WTC11 (cell line): Measurements from ENCODE around the gene TTC6. TPM values are rescaled to one million over a fixed set of nuclear protein-coding genes. Genes with fewer than 3 reads are reported as not detected.

ENCODE experiments used
- ATAC-seq: fragments of 200-7000 bp; cut with Tn5 transposase; 2 replicates; pipeline ENCODE4 v1.10.0; 2021; ENCODE audit warnings: mild to moderate bottlenecking, moderate library complexity
- CTCF ChIA-PET: fragments of 300-600 bp; sonication (Branson Sonifier 250); formaldehyde crosslinking; loops from one replicate; lab custom pipeline; 2021; ENCODE audit warnings: antibody characterized with exemption; lab: Charles Lee
- POLR2A ChIA-PET: fragments of 350-600 bp; sonication (Branson Sonifier 250); formaldehyde crosslinking; loops from one replicate; lab custom pipeline; 2021; ENCODE audit warnings: antibody characterized with exemption; lab: Charles Lee
- DNase-seq: peaks from one replicate; pipeline ENCODE4 v3.0.0; 2021; ENCODE audit warnings: low spot score
- H3K27ac Mint-ChIP-seq: 2 replicates; pipeline ENCODE4 v1.8.0; 2021; ENCODE audit warnings: mixed read lengths
- H3K27me3 Mint-ChIP-seq: 2 replicates; pipeline ENCODE4 v1.8.0; 2021; ENCODE audit warnings: low read depth, mild to moderate bottlenecking, moderate library complexity, mixed read lengths
- H3K36me3 Mint-ChIP-seq: 2 replicates; pipeline ENCODE4 v1.8.0; 2021; ENCODE audit warnings: mixed read lengths
- H3K4me1 Mint-ChIP-seq: 2 replicates; pipeline ENCODE4 v1.8.0; 2022; ENCODE audit warnings: mixed read lengths
- H3K4me3 Mint-ChIP-seq: 2 replicates; pipeline ENCODE4 v1.8.0; 2021; ENCODE audit warnings: mild to moderate bottlenecking, moderate library complexity, mixed read lengths
- H3K9me3 Mint-ChIP-seq: 2 replicates; pipeline ENCODE4 v1.8.0; 2021; ENCODE audit warnings: mixed read lengths
- CBFB ChIP-seq: sonication (generic); formaldehyde crosslinking; IDR thresholded peaks from 2 replicates; pipeline ENCODE4 v1.8.1; 2022; ENCODE audit warnings: mild to moderate bottlenecking, low read depth, missing genetic modification reagents
- CREM ChIP-seq: sonication (generic); formaldehyde crosslinking; IDR thresholded peaks from 2 replicates; pipeline ENCODE4 v1.8.1; 2022; ENCODE audit warnings: mild to moderate bottlenecking, missing genetic modification reagents, moderate library complexity
- EMX1 ChIP-seq: fragments of 250-450 bp; sonication (Bioruptor Pico); IDR thresholded peaks from 2 replicates; pipeline ENCODE4 v1.8.0; 2021; ENCODE audit warnings: mild to moderate bottlenecking
- ETV6 ChIP-seq: sonication (generic); formaldehyde crosslinking; IDR thresholded peaks from 2 replicates; pipeline ENCODE4 v1.8.1; 2022; ENCODE audit warnings: mild to moderate bottlenecking, missing genetic modification reagents
- HMGA2 ChIP-seq: fragments of 250-450 bp; sonication (Bioruptor Pico); IDR thresholded peaks from 2 replicates; pipeline ENCODE4 v1.4.0; 2021; ENCODE audit warnings: mild to moderate bottlenecking, moderate library complexity
- NFATC4 ChIP-seq: fragments of 250-450 bp; sonication (Bioruptor Pico); IDR thresholded peaks from 2 replicates; pipeline ENCODE4 v1.9.0; 2021; ENCODE audit warnings: mild to moderate bottlenecking
- NFYB ChIP-seq: sonication (generic); formaldehyde crosslinking; conservative IDR thresholded peaks from 2 replicates; pipeline ENCODE4 v1.8.0; 2022; ENCODE audit warnings: low read depth, missing genetic modification reagents
- RELA ChIP-seq: sonication (generic); formaldehyde crosslinking; IDR thresholded peaks from 2 replicates; pipeline ENCODE4 v1.8.1; 2022; ENCODE audit warnings: missing genetic modification reagents, mild to moderate bottlenecking, borderline replicate concordance
- RORB ChIP-seq: fragments of 250-450 bp; sonication (Bioruptor Pico); IDR thresholded peaks from 2 replicates; pipeline ENCODE4 v1.9.0; 2021; ENCODE audit warnings: mild to moderate bottlenecking
- SMAD3 ChIP-seq: sonication (generic); formaldehyde crosslinking; IDR thresholded peaks from 2 replicates; pipeline ENCODE4 v1.8.0; 2022; ENCODE audit warnings: missing genetic modification reagents, mild to moderate bottlenecking, borderline replicate concordance
- ZNF263 ChIP-seq: sonication (generic); formaldehyde crosslinking; IDR thresholded peaks from 2 replicates; pipeline ENCODE4 v1.8.1; 2022; ENCODE audit warnings: low read depth, mild to moderate bottlenecking, moderate library complexity, missing genetic modification reagents
- total RNA-seq: library from RNA; stranded (reverse); gene quantifications from 3 replicates; pipeline ENCODE4 v1.2.3, GENCODE V29; 2021
- TF ChIP-seq, protein P1 (sequence below): fragments of 200-600 bp; IDR thresholded peaks from 2 replicates; pipeline ENCODE4 v1.8.0; 2022; ENCODE audit warnings: antibody characterized with exemption
- TF ChIP-seq, protein P2 (sequence below): sonication (generic); formaldehyde crosslinking; IDR thresholded peaks from 2 replicates; pipeline ENCODE4 v1.8.1; 2023; ENCODE audit warnings: mild to moderate bottlenecking, moderate library complexity, missing genetic modification reagents
- TF ChIP-seq, protein P3 (sequence below): sonication (generic); formaldehyde crosslinking; IDR thresholded peaks from 2 replicates; pipeline ENCODE4 v1.8.1; 2022; ENCODE audit warnings: mild to moderate bottlenecking, missing genetic modification reagents, moderate library complexity, borderline replicate concordance
- TF ChIP-seq, protein P4 (sequence below): sonication (generic); formaldehyde crosslinking; IDR thresholded peaks from 2 replicates; pipeline ENCODE4 v1.8.1; 2023; ENCODE audit warnings: mild to moderate bottlenecking, missing genetic modification reagents
- TF ChIP-seq, protein P5 (sequence below): sonication (generic); formaldehyde crosslinking; IDR thresholded peaks from 2 replicates; pipeline ENCODE4 v1.8.0; 2022; ENCODE audit warnings: mild to moderate bottlenecking, missing genetic modification reagents
- TF ChIP-seq, protein P6 (sequence below): sonication (generic); formaldehyde crosslinking; IDR thresholded peaks from 2 replicates; pipeline ENCODE4 v1.8.0; 2022; ENCODE audit warnings: missing genetic modification reagents
- TF ChIP-seq, protein P7 (sequence below): sonication (generic); formaldehyde crosslinking; IDR thresholded peaks from 2 replicates; pipeline ENCODE4 v1.8.0; 2023; ENCODE audit warnings: mild to moderate bottlenecking, missing genetic modification reagents

TTC6 gene
- total RNA-seq, 1 experiment from 2014 or later, result not detected

DNA sequence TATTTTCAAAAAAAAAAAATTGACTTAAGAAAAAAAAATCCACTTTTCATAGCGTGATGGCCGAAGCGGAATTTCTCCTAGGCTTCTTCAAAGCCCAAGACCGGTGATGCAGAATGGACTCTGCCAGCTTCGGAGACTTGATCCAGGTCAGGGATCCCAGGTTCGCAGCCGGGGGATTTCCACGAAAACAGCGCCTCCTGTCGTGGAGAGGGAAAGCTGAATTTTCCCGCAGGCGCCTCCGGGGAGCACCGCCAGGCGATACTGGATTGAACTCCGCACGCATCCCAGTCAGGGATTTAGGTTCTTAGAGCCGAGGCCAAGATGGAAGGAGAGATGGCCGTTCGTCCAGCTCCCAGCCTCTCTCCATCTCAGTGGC is 2.1 kb downstream of the TTC6 start:
- ChIA-PET POLR2A (interaction anchor here (1.0 kb wide), 1 partner anchor 10 kb away, joined by 4 read pairs; no protein-coding TSS in a partner anchor), CTCF (interaction anchor here (0.5 to 4.6 kb wide), 13 partner anchors 10 to 1077 kb away, joined by 3 to 17 read pairs (median 3); no protein-coding TSS in a partner anchor)
- H3K27ac Mint-ChIP-seq, result no peak overlapping the region
- no peaks in the 10 kb centered on the region for H3K9me3 Mint-ChIP-seq
- H3K36me3 Mint-ChIP-seq, result no peaks in the 10 kb centered on the region
- peaks cover 55% of the 10 kb centered on the region for H3K4me1 Mint-ChIP-seq
- peak overlapping the region; percentile 69 for H3K4me3 Mint-ChIP-seq
- ATAC-seq (no peak; the same call in 1 of the 2 replicates), DNase-seq (peak; percentile 72)
- H3K27me3 Mint-ChIP-seq, result peaks cover 96% of the 10 kb centered on the region
- no peak for TF ChIP-seq ETV6 (CRISPR knock-in tag)
- no peak for TF ChIP-seq RORB
- TF ChIP-seq, protein P1, sequence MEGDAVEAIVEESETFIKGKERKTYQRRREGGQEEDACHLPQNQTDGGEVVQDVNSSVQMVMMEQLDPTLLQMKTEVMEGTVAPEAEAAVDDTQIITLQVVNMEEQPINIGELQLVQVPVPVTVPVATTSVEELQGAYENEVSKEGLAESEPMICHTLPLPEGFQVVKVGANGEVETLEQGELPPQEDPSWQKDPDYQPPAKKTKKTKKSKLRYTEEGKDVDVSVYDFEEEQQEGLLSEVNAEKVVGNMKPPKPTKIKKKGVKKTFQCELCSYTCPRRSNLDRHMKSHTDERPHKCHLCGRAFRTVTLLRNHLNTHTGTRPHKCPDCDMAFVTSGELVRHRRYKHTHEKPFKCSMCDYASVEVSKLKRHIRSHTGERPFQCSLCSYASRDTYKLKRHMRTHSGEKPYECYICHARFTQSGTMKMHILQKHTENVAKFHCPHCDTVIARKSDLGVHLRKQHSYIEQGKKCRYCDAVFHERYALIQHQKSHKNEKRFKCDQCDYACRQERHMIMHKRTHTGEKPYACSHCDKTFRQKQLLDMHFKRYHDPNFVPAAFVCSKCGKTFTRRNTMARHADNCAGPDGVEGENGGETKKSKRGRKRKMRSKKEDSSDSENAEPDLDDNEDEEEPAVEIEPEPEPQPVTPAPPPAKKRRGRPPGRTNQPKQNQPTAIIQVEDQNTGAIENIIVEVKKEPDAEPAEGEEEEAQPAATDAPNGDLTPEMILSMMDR, result peak; percentile 58; the same call in 1 of the 2 replicates
- TF ChIP-seq, protein P2, sequence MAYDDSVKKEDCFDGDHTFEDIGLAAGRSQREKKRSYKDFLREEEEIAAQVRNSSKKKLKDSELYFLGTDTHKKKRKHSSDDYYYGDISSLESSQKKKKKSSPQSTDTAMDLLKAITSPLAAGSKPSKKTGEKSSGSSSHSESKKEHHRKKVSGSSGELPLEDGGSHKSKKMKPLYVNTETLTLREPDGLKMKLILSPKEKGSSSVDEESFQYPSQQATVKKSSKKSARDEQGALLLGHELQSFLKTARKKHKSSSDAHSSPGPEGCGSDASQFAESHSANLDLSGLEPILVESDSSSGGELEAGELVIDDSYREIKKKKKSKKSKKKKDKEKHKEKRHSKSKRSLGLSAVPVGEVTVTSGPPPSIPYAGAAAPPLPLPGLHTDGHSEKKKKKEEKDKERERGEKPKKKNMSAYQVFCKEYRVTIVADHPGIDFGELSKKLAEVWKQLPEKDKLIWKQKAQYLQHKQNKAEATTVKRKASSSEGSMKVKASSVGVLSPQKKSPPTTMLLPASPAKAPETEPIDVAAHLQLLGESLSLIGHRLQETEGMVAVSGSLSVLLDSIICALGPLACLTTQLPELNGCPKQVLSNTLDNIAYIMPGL, result 0 out of 2 replicates have a peak, but pooled peaks have one; percentile 39
- no peak for TF ChIP-seq SMAD3
- no peak for TF ChIP-seq CREM (CRISPR knock-in tag)
- peak; percentile 87 for TF ChIP-seq ZNF263 (CRISPR knock-in tag)

DNA sequence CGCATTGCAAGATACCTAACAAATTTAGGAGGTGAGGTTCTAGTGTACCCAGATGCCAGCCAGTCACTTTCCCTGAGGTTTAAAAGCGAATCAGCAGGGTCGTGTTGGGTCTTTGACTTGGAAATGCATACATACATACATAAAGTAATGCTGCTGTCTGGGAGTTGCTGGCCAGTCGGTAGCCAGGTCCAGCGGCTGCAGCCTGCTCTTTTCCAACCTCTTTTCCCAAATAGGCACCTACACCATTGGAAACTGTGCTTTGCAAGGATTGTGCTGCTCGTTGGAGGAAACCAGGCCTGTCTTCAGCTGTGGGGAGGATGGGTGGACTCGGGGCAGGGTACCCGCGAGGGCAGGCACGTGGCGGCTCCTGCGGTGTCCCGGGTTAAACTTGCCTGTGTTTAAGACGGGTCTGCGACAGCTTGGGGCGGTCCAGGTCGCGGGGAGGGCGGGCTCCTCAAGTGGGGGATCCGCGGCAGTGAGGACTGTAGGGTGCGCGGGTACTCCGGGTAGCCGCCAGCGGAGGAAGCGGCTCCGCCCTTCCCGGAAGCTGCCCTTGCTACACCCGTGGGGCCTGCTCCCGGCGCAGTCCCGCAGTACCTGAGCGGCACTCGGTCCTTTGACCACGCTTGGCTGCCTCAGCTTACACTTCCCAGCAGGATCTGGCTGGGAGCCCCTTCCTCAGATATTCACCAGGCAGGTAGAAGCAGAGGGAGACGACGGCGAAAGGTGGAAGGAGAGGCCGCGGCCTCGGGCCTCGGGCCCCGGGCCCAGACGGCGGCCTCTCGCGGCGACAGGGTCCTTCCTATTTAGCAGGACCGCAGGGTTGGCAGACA is 2.7 kb downstream of the TTC6 start:
- DNase-seq, result peak; percentile 32
- CTCF ChIA-PET, result interaction anchor here (0.6 to 4.6 kb wide), 14 partner anchors 10 to 728 kb away, joined by 3 to 17 read pairs (median 4); no protein-coding TSS in a partner anchor
- H3K36me3 Mint-ChIP-seq, result no peaks in the 10 kb centered on the region
- TF ChIP-seq NFATC4 (no peak), EMX1 (CRISPR knock-in tag) (no peak), CBFB (CRISPR knock-in tag) (no peak), NFYB (no peak), HMGA2 (CRISPR knock-in tag) (no peak), RELA (CRISPR knock-in tag) (no peak)
- TF ChIP-seq, protein P3, sequence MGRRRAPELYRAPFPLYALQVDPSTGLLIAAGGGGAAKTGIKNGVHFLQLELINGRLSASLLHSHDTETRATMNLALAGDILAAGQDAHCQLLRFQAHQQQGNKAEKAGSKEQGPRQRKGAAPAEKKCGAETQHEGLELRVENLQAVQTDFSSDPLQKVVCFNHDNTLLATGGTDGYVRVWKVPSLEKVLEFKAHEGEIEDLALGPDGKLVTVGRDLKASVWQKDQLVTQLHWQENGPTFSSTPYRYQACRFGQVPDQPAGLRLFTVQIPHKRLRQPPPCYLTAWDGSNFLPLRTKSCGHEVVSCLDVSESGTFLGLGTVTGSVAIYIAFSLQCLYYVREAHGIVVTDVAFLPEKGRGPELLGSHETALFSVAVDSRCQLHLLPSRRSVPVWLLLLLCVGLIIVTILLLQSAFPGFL (CRISPR knock-in tag), result no peak
- TF ChIP-seq, protein P4, sequence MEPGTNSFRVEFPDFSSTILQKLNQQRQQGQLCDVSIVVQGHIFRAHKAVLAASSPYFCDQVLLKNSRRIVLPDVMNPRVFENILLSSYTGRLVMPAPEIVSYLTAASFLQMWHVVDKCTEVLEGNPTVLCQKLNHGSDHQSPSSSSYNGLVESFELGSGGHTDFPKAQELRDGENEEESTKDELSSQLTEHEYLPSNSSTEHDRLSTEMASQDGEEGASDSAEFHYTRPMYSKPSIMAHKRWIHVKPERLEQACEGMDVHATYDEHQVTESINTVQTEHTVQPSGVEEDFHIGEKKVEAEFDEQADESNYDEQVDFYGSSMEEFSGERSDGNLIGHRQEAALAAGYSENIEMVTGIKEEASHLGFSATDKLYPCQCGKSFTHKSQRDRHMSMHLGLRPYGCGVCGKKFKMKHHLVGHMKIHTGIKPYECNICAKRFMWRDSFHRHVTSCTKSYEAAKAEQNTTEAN (CRISPR knock-in tag), result no peak
- TF ChIP-seq, protein P5, sequence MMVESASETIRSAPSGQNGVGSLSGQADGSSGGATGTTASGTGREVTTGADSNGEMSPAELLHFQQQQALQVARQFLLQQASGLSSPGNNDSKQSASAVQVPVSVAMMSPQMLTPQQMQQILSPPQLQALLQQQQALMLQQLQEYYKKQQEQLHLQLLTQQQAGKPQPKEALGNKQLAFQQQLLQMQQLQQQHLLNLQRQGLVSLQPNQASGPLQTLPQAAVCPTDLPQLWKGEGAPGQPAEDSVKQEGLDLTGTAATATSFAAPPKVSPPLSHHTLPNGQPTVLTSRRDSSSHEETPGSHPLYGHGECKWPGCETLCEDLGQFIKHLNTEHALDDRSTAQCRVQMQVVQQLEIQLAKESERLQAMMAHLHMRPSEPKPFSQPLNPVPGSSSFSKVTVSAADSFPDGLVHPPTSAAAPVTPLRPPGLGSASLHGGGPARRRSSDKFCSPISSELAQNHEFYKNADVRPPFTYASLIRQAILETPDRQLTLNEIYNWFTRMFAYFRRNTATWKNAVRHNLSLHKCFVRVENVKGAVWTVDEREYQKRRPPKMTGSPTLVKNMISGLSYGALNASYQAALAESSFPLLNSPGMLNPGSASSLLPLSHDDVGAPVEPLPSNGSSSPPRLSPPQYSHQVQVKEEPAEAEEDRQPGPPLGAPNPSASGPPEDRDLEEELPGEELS, result no peak
- TF ChIP-seq, protein P6, sequence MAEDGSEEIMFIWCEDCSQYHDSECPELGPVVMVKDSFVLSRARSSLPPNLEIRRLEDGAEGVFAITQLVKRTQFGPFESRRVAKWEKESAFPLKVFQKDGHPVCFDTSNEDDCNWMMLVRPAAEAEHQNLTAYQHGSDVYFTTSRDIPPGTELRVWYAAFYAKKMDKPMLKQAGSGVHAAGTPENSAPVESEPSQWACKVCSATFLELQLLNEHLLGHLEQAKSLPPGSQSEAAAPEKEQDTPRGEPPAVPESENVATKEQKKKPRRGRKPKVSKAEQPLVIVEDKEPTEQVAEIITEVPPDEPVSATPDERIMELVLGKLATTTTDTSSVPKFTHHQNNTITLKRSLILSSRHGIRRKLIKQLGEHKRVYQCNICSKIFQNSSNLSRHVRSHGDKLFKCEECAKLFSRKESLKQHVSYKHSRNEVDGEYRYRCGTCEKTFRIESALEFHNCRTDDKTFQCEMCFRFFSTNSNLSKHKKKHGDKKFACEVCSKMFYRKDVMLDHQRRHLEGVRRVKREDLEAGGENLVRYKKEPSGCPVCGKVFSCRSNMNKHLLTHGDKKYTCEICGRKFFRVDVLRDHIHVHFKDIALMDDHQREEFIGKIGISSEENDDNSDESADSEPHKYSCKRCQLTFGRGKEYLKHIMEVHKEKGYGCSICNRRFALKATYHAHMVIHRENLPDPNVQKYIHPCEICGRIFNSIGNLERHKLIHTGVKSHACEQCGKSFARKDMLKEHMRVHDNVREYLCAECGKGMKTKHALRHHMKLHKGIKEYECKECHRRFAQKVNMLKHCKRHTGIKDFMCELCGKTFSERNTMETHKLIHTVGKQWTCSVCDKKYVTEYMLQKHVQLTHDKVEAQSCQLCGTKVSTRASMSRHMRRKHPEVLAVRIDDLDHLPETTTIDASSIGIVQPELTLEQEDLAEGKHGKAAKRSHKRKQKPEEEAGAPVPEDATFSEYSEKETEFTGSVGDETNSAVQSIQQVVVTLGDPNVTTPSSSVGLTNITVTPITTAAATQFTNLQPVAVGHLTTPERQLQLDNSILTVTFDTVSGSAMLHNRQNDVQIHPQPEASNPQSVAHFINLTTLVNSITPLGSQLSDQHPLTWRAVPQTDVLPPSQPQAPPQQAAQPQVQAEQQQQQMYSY (CRISPR knock-in tag), result no peak
- TF ChIP-seq, protein P7, sequence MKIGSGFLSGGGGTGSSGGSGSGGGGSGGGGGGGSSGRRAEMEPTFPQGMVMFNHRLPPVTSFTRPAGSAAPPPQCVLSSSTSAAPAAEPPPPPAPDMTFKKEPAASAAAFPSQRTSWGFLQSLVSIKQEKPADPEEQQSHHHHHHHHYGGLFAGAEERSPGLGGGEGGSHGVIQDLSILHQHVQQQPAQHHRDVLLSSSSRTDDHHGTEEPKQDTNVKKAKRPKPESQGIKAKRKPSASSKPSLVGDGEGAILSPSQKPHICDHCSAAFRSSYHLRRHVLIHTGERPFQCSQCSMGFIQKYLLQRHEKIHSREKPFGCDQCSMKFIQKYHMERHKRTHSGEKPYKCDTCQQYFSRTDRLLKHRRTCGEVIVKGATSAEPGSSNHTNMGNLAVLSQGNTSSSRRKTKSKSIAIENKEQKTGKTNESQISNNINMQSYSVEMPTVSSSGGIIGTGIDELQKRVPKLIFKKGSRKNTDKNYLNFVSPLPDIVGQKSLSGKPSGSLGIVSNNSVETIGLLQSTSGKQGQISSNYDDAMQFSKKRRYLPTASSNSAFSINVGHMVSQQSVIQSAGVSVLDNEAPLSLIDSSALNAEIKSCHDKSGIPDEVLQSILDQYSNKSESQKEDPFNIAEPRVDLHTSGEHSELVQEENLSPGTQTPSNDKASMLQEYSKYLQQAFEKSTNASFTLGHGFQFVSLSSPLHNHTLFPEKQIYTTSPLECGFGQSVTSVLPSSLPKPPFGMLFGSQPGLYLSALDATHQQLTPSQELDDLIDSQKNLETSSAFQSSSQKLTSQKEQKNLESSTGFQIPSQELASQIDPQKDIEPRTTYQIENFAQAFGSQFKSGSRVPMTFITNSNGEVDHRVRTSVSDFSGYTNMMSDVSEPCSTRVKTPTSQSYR (CRISPR knock-in tag), result no peak

More for the DNA sequence above, 2.7 kb downstream of the TTC6 start:
- POLR2A ChIA-PET, result no interaction called here
- Mint-ChIP-seq H3K27me3 (peaks cover 96% of the 10 kb centered on the region), H3K9me3 (no peaks in the 10 kb centered on the region), H3K27ac (no peak overlapping the region), H3K4me3 (peak overlapping the region; percentile 69), H3K4me1 (peaks cover 49% of the 10 kb centered on the region)
- peak; percentile 5; the same call in 1 of the 2 replicates for ATAC-seq
